GM23338 (cell line): ENCODE data around the gene LRMDA.

Source experiments
- CTCF ChIP-seq, 2 experiments: fragments of 200-600 bp in 1 of 2; sonication (generic) in 1 of 2; conservative IDR thresholded peaks; 2 replicates each; pipeline versions ENCODE4 v1.5.1 to v1.6.1; 2016 to 2017; ENCODE audit warnings: antibody characterized with exemption in 2 of 2, low read depth in 2 of 2, mild to moderate bottlenecking in 2 of 2, moderate library complexity in 1 of 2
- ETS1 ChIP-seq: IDR thresholded peaks from 2 replicates; pipeline ENCODE4 v1.6.1; 2016; ENCODE audit warnings: antibody characterized with exemption
- EZH2 ChIP-seq: fragments of 200-600 bp; sonication (generic); IDR thresholded peaks from one replicate; pipeline ENCODE4 v1.8.0; 2017; ENCODE audit warnings: antibody characterized with exemption, mild to moderate bottlenecking, low read depth; ENCODE audit not compliant: unreplicated experiment
- POLR2AphosphoS5 ChIP-seq: IDR thresholded peaks from 2 replicates; pipeline ENCODE4 v1.6.1; 2016; ENCODE audit warnings: antibody characterized with exemption, low read depth
- REST ChIP-seq: IDR thresholded peaks from one replicate; pipeline ENCODE4 v1.6.1; 2018; ENCODE audit warnings: antibody characterized with exemption; ENCODE audit not compliant: unreplicated experiment
- ZNF331 ChIP-seq: fragments of 250-450 bp; sonication (Bioruptor Pico); IDR thresholded peaks from 2 replicates; pipeline ENCODE4 v1.5.0; 2020; ENCODE audit warnings: low read depth, mild to moderate bottlenecking, moderate library complexity

- TF ChIP-seq CTCF (conservative IDR thresholded peaks at IDR 0.05; ENCODE audit: low read depth in 2 of 2) = no peak
- TF ChIP-seq ZNF331 (CRISPR knock-in tag) = no peak
- TF ChIP-seq EZH2 = no peak
- no peak for TF ChIP-seq ETS1
- TF ChIP-seq POLR2AphosphoS5 = no peak
- no peak for TF ChIP-seq REST
Measured at GRCh38 chr10:75707080-75707840, 275.8 kb downstream of the LRMDA start.
